Activated T-helper 1 cell treated with anti-CD3 and anti-CD28 coated beads, Interleukin-12 subunit alpha, Interleukin-12 subunit beta, Interleukin-2, Interleukin-4 antibody, amounts not matched to agents 30 ng/mL and 10 ng/mL and 1 ng/mL, durations not matched to agents 14 hours and 24 hours and 36 hours (primary cell): ENCODE data around the gene SH2B2. TPM values are rescaled to one million over a fixed set of nuclear protein-coding genes. Genes with fewer than 3 reads are reported as not detected.
A peak's percentile ranks its signal among the peaks of the same experiment; 100 is the strongest.
"Not testable (repeated sequence)": the region's sequence is repeated elsewhere in the genome, so short reads cannot be mapped to it uniquely, and the experiment has no call there.

Experiments used
- DNase-seq: peaks from one replicate; pipeline ENCODE4 v3.0.0; 2021; ENCODE audit warnings: low spot score
- H3K27ac Mint-ChIP-seq: one replicate; pipeline ENCODE4 v1.8.0; 2021; ENCODE audit warnings: mild to moderate bottlenecking, mixed read lengths
- H3K27me3 Mint-ChIP-seq: one replicate; pipeline ENCODE4 v1.8.0; 2022; ENCODE audit warnings: mild to moderate bottlenecking, moderate library complexity, mixed read lengths; ENCODE audit not compliant: insufficient read depth
- H3K36me3 Mint-ChIP-seq: one replicate; pipeline ENCODE4 v1.8.0; 2021; ENCODE audit warnings: low read depth, mixed read lengths
- H3K4me1 Mint-ChIP-seq: one replicate; pipeline ENCODE4 v1.8.0; 2021; ENCODE audit warnings: low read depth, mixed read lengths
- H3K4me3 Mint-ChIP-seq: one replicate; pipeline ENCODE4 v1.8.0; 2021; ENCODE audit warnings: mild to moderate bottlenecking, moderate library complexity, mixed read lengths
- H3K9me3 Mint-ChIP-seq: one replicate; pipeline ENCODE4 v1.8.0; 2021; ENCODE audit warnings: mixed read lengths
- intact Hi-C: fragments of 100-400 bp; cut with micrococcal nuclease; formaldehyde crosslinking; loops from one replicate; pipeline ENCODE4 v1.15.1; 2024
- total RNA-seq: library from RNA; stranded (reverse); gene quantifications from 2 replicates; pipeline ENCODE4 v1.2.3, GENCODE V29; 2022

Gene SH2B2
- total RNA-seq, 1 donor from 2014 or later = 2.6 TPM

GRCh38 chr7:102327183-102327582 lies 40.5 kb downstream of the SH2B2 start:
- H3K9me3 Mint-ChIP-seq, intact Hi-C loops, DNase-seq, H3K27ac Mint-ChIP-seq, H3K4me1 Mint-ChIP-seq, H3K4me3 Mint-ChIP-seq, H3K36me3 Mint-ChIP-seq: not testable (repeated sequence)
- H3K27me3 Mint-ChIP-seq = peaks cover 14% of the 10 kb centered on the region

DNA sequence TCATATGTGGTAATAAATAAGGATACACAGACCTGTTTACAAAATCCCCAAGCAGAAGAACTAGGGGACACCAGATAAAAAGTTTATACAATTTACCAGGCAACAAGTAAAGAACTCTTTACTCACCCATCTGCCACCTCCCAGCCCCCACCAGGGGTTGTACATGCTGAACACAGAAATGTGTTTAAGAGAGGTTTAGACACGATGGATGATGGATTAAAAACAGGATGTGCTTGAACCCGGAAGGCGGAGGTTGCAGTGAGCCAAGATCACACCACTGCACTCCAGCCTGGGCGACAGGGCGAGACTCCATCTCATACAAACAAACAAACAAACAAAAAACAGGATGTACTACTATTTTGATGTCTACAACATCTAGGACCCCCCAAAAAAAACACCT lies 42.2 kb downstream of the SH2B2 start:
- H3K9me3 Mint-ChIP-seq, H3K36me3 Mint-ChIP-seq, intact Hi-C loops, H3K4me1 Mint-ChIP-seq, DNase-seq: not testable (repeated sequence)
- peaks cover 14% of the 10 kb centered on the region for H3K27me3 Mint-ChIP-seq
- H3K27ac Mint-ChIP-seq = peak overlapping the region; percentile 43
- H3K4me3 Mint-ChIP-seq = peak overlapping the region; percentile 5

DNA sequence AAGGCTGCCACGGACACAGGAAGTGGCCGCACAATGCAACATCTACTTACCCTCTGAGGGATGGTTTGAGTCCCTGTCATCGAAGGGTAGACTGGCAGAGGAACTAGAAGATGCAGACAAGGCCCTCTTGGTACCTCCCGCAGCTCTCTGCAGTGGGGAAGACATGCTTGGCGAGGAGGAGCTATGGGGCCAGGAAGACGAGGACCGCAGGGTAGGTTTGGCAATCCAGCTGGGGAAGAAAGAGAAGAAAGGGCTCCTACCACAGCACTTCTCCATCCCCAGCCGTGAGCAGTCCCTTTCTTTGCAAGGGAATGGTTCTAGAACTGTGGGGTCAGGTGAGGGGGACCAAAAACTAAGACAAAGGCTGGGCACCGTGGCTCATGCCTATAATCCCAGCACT lies 42.7 kb downstream of the SH2B2 start:
- H3K9me3 Mint-ChIP-seq, DNase-seq, H3K4me1 Mint-ChIP-seq, intact Hi-C loops, H3K36me3 Mint-ChIP-seq, H3K4me3 Mint-ChIP-seq: not testable (repeated sequence)
- H3K27ac Mint-ChIP-seq = peak overlapping the region; percentile 9
- peaks cover 13% of the 10 kb centered on the region for H3K27me3 Mint-ChIP-seq

- intact Hi-C loops, H3K27ac Mint-ChIP-seq, H3K9me3 Mint-ChIP-seq, H3K4me3 Mint-ChIP-seq, H3K4me1 Mint-ChIP-seq, H3K36me3 Mint-ChIP-seq, DNase-seq: not testable (repeated sequence)
- H3K27me3 Mint-ChIP-seq = peaks cover 13% of the 10 kb centered on the region
These were observed 44.2 kb downstream of the SH2B2 start for GRCh38 chr7:102330666-102331460.

- intact Hi-C loops, H3K4me3 Mint-ChIP-seq, H3K4me1 Mint-ChIP-seq, H3K9me3 Mint-ChIP-seq, H3K27me3 Mint-ChIP-seq, DNase-seq, H3K27ac Mint-ChIP-seq, H3K36me3 Mint-ChIP-seq: not testable (repeated sequence)
These were observed 48.9 kb downstream of the SH2B2 start for GRCh38 chr7:102335574-102335973.

GRCh38 chr7:102337002-102337401 lies 50.3 kb downstream of the SH2B2 start:
- intact Hi-C loops, H3K9me3 Mint-ChIP-seq, DNase-seq, H3K36me3 Mint-ChIP-seq, H3K4me3 Mint-ChIP-seq, H3K4me1 Mint-ChIP-seq, H3K27ac Mint-ChIP-seq, H3K27me3 Mint-ChIP-seq: not testable (repeated sequence)

- H3K4me1 Mint-ChIP-seq, H3K36me3 Mint-ChIP-seq, intact Hi-C loops, H3K27ac Mint-ChIP-seq, H3K9me3 Mint-ChIP-seq, H3K27me3 Mint-ChIP-seq, DNase-seq, H3K4me3 Mint-ChIP-seq: not testable (repeated sequence)
These were observed 50.8 kb downstream of the SH2B2 start for GRCh38 chr7:102337420-102337819.

DNA sequence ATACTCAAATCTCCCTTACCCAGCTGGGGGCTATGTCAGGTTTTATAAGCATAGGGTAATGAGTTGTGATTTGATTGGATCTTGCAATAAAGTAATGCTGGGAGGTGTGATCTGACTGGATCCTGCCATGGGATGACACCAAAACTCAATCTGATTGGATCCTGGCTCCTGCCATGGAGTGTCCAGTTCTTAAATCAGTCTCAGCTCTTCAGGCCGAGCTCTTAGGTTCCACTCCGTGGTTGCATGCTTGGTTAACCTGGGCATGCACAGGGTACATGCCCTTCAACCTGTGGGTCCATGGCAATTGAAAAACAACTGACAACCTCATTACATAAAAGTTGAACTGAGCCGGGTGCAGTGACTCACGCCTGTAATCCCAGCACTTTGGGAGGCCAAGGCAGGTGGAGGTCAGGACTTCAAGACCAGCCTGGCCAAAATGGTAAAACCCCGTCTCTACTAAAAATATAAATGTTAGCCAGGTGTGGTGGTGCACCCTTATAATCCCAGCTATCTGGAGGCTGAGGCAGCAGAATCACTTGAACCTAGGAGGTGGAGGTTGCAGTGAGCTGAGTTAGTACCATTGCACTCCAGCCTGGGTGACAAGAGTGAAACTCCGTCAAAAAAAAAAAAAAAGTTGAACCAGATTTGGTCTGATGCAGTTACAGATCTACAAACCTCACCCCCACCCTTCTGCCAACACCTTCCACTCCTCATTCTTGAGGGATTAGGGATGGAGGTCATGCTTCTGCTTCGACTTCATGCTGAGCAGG lies 54.1 kb downstream of the SH2B2 start:
- H3K27ac Mint-ChIP-seq, intact Hi-C loops, H3K4me3 Mint-ChIP-seq, H3K9me3 Mint-ChIP-seq, H3K4me1 Mint-ChIP-seq, DNase-seq, H3K27me3 Mint-ChIP-seq, H3K36me3 Mint-ChIP-seq: not testable (repeated sequence)

DNA sequence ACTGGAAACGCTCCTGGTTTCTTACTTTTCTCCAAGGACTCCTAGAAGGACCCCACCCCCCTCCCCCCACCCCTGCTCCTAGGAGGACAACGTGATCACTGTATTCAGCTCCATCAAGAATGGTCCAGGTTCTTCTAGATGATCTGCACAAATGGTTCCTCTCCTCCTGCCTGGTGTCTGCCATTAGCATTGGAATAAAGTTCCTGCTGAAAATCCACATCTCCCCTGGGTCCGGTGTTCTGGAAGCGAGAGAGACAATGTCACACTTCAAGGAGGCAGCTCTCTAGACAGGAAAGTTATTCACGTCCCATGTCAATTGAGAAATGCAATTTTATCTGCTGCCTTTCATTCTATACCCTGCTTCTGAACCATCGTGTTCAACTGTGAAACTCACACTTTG lies 60.3 kb downstream of the SH2B2 start:
- intact Hi-C loops, H3K36me3 Mint-ChIP-seq, H3K4me1 Mint-ChIP-seq, H3K9me3 Mint-ChIP-seq, H3K4me3 Mint-ChIP-seq, H3K27ac Mint-ChIP-seq, DNase-seq, H3K27me3 Mint-ChIP-seq: not testable (repeated sequence)

DNA sequence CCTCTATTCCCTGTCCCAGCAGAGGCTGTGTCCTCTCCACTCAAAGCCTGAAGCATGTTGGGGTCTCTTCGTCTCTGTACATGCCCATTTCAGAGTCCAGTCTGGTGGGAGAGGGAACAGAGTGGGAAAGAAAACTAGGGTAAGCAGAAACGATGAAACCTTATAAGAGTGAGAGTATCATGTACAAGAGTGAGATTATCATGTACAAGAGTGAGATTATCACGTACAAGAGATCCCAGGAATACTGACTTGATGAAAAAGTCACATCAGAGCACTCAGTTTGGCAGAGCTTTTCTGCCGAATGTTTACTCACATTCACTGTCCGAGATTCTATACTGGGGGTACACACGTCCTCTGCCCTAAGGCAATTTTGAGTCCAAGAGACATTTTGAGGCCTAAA lies 69.7 kb downstream of the SH2B2 start, which contains the start of gene SPDYE6:
Gene SPDYE6 (minus strand): TSS at position 101 of the 400 bp plus-strand sequence. CDS start 421 bp downstream, outside the sequence.
- H3K36me3 Mint-ChIP-seq, H3K27me3 Mint-ChIP-seq, H3K9me3 Mint-ChIP-seq, H3K27ac Mint-ChIP-seq, intact Hi-C loops, H3K4me3 Mint-ChIP-seq, H3K4me1 Mint-ChIP-seq, DNase-seq: not testable (repeated sequence)

- not testable (repeated sequence) for H3K9me3 Mint-ChIP-seq, H3K27me3 Mint-ChIP-seq, H3K36me3 Mint-ChIP-seq
- intact Hi-C loops = loop anchor here (1.0 kb wide), 3 partner anchors 33 to 101 kb away; partner anchors contain the start of genes ALKBH4, LRWD1 and PRKRIP1
- Mint-ChIP-seq H3K27ac (peak overlapping the region; percentile 83), H3K4me3 (peak overlapping the region; percentile 93), H3K4me1 (peaks cover 12% of the 10 kb centered on the region)
- DNase-seq = peak; percentile 94
These were observed 77.1 kb downstream of the SH2B2 start for GRCh38 chr7:102363549-102364393.

- H3K27me3 Mint-ChIP-seq, H3K9me3 Mint-ChIP-seq, H3K36me3 Mint-ChIP-seq, intact Hi-C loops: not testable (repeated sequence)
- peak overlapping the region; percentile 93 for H3K4me3 Mint-ChIP-seq
- peaks cover 12% of the 10 kb centered on the region for H3K4me1 Mint-ChIP-seq
- DNase-seq = peak; percentile 6
- peak overlapping the region; percentile 78 for H3K27ac Mint-ChIP-seq
These were observed 77.8 kb downstream of the SH2B2 start for GRCh38 chr7:102364394-102364886.
